GM12892 (cell line): Measurements from ENCODE around the gene PIM3.

Experiments used
- POLR2A ChIP-seq: IDR thresholded peaks from 2 replicates; pipeline ENCODE4 v1.6.1; 2011; ENCODE audit warnings: low read depth, low read length, control low read depth
- POLR2AphosphoS5 ChIP-seq: IDR thresholded peaks from 2 replicates; pipeline ENCODE4 v1.6.1; 2011; ENCODE audit warnings: low read depth, low read length, control low read depth

- TF ChIP-seq POLR2A (no peak), POLR2AphosphoS5 (no peak)
Observed at GRCh38 chr22:49944399-49944891, 16.1 kb upstream of the PIM3 start.
